ENCODE data around the gene ABCA4.
"Not testable (repeated sequence)": the region's sequence is repeated elsewhere in the genome, so short reads cannot be mapped to it uniquely, and the experiment has no call there.

The ABCA4 gene

DNA sequence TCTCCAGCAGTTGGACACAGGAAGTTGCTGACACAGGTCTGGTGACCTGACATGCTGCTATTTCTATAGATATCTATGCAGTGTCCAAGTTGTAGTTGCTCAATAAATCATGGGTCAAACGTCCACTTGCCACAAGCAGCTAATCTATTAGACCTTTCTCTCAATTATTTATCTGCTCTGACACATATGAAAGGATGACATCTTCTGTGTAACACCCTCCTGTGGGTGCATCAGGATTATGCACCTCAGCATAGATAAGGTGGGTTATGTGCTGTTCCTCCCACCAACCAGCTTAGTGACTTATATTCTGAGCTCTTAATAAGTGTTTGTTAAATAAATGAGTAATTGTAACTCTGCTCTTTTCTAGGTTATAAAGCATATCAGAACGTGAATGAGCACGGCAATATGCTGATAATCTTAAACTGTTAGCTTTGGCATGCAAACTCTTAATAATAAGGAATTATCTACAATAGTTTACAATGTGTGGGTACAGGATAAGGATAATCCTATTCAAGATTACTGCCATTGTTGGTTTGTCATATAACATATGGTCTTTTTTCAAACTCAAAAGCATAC is 121.0 kb downstream of the ABCA4 start:
- DNase-seq = no peak

DNA sequence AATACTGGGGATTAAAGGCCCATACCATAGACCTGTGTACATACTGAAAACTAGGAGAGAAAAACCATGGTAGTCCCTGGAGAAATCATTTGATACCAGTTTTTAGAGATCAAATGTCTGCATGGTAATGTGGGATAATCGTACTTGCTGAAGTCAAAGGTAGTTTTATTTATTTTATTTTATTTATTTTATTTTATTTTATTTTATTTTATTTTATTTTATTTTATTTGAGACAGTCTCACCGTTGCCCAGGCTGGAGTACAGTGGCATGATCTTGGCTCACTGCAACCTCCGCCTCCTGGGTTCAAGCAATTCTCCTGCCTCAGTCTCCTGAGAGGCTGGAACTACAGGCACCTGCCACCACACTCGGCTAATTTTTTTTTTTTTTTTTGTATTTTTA is 122.4 kb downstream of the ABCA4 start:
- not testable (repeated sequence) for DNase-seq

DNA sequence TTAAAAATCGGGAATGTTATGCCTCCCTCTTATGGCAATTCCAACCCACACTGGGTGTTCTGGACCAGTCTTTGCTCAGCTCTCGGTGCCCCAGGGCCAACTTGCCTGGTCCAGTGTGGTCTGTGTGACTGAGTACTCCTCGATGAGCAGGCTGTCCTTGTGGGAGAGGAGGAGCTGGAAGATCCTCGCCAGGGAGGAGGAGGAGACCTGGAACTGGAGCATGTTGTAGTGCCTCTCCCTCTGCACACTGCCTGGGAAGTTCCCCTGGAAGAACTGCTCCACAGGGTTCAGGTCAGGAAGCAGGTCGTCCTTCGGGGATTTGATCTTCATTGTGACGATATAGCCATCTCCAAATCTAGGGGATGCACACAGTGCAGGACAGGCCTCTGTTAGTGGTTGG is 123.2 kb downstream of the ABCA4 start:
- no peak for DNase-seq

DNA sequence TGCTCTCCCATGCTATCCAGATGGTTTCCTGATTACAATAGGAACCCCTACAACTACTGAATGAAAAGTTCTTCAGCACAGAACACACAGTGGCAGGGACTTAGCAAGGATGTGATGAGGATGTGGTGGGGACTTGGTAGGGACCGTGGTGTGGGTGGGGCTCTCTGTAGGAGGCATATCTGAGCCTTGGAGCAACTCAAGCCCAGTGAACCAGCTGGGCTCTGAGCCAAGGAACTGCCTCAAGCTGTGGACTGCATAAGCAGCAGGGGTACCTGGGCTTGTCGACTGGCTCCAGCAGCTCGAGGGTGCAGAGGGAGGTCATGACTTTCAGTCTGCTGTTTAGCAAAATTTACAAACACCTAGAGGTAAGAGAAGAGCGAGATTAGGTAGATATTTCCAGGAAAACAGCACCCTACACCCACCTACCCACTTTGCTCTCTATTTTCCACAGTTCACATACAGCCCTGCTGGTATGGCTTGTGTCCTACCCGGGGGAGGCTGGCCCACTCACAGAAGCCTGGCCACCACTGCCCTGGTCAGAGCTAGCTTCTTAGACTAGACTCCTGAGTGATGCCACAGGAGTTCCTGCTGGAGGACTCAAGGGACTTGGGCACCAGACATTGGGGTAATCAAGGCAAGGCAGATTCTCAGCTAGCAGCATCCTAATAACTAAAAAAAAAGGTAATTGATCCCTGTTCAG is 125.0 kb downstream of the ABCA4 start:
- no peak for DNase-seq

DNA sequence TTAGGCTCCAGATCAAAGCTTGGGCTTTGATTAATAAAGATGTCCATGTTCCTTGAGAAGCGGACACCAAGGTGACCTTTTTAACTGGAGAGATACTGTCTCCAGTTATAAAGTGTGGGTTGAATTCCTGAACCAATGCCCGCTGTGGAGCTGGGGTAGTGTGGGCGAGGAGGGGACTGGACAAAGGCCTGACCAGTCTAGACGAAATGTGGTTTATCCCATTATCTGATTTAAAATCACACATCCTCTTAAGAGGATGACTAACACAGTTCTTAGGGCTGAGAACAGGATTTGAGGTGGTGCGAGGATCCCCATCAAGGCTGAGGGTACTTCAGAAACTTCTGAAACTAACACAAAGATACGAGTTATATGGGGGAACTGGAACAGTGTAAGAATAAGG is 127.2 kb downstream of the ABCA4 start:
- no peak for DNase-seq

GRCh38 chr1:93992954-93993353 is 128.0 kb downstream of the ABCA4 start:
- no peak for DNase-seq

GRCh38 chr1:93992190-93992589 is 128.8 kb downstream of the ABCA4 start:
- no peak for DNase-seq

- no peak for DNase-seq
These were observed 129.7 kb downstream of the ABCA4 start for GRCh38 chr1:93991271-93991670.

DNA sequence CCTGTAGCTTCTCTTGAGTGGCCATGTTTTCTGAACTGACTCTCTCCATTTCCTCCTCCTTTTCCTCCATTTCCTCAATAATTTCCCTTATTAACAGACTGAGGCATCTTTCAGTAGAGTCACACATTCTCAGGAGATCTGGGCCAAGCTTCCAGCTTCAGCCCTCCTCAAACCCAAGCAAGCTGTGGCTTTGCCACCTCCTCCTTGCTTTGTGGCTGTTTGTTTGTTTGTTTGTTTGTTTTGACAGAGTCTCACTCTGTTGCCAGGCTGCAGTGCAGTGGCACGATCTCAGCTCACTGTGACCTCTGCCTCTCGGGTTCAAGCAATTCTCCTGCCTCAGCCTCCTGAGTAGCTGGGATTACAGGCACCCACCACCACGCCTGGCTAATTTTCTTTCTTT is 130.5 kb downstream of the ABCA4 start:
- not testable (repeated sequence) for DNase-seq

- DNase-seq = no peak
These were observed 130.9 kb downstream of the ABCA4 start for GRCh38 chr1:93990010-93990409.

DNA sequence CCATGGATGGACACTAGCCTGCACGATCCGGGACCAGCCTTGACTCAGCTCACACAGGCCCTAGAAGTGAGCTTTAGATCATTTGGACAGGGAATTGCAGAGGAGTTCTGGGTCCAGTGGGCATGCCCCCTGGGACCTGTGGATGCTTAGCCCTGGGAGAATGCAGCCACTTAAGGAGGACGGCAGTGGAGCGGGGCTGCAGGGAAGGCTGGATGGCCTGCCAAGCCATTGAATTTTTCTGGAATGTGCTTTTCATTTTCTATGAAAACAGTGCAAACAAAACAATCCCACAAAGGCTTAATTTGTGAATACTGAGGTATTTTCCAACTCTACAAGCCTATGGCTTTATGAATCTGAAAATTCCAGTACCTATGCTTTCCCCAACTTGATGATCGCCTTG is 131.3 kb downstream of the ABCA4 start:
- no peak for DNase-seq

GRCh38 chr1:93988634-93989350 is 132.2 kb downstream of the ABCA4 start:
- DNase-seq = peak; percentile 77

DNA sequence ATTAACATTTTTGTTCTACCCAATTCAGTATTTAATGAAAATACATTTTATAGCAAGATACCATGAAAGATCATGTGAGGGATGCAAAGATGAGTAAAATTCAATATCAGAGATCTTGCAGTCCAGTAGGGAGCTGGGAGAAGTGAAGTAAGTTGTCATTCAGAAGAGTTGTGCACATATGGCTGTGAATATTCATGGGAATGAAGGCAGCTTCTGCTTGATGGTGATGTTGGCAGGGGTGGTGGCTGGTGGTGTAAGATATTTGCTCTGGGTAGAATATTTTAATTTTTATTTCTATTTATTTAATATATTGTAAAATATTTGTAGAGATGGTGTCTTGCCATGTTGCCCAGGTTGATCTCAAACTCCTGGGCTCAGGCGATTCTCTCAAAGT is 139.7 kb downstream of the ABCA4 start:
- no peak for DNase-seq

DNA sequence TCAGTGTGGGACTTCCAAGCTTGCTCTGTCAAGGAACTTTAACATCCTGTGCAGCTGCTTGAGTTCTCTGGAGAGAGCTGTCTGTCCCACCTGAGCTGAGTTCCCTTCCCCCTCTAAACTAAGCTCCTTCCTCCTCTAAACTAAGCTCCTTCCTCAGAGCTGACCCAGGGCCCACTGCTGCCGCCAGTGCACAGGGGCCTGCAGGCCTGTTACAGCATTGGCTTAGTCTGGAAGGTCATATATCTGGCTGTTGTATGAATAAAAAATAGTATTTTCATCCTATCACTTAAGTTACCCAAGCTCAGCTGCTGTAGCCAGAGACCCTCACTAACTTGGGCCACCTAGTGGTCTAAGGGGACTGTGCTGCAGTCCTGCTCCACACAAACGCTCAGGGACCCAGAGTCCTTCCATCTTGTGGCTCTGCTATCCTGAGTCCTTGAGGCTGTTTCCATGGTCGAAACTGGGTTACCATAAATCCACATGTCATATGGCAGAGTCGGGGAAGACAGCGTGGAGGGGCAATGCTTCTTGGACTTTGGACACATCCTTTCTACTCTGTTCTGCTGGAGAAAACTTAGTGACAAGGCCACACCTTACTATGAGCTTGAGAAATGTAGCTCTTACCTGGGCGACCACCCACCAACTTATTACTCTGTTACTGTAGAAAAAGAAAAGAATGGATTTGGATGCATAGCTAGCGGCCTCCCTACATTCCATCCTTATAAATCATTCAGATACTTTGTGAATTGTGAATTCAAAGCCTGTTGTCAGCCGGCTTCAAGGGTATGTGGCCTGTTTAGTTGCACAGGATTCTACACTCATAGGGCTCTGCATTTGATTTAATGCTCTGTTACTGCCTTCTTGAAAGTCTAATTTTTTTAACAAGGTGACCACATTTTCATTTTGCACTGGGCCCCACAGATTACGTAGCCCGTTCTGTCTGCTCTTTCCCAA is 140.4 kb downstream of the ABCA4 start:
- DNase-seq = peak; percentile 60

- DNase-seq = peak; percentile 80
These were observed 141.1 kb downstream of the ABCA4 start for GRCh38 chr1:93979718-93980319.

- DNase-seq = no peak
These were observed 141.8 kb downstream of the ABCA4 start for GRCh38 chr1:93979040-93979717.

DNA sequence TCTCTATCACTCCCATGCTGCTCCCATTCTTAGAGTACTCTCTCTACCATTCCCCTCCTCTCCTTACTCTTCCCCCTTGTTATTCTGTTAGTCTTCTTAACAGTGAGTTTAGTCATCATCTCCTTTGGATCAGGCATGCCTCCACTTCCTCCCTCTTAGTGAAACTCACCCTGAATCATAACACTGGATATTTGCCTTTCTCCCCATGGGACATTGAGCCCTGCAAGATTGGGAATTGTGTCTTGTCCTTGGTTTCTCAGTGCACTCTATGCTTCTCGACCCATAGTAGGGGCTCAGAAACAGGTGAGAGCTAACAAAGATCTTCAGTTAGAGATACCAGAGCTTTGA is 143.4 kb downstream of the ABCA4 start:
- DNase-seq = peak; percentile 79

GRCh38 chr1:93976711-93977597 is 144.0 kb downstream of the ABCA4 start:
- no peak for DNase-seq

GRCh38 chr1:93976291-93976690 is 144.7 kb downstream of the ABCA4 start:
- DNase-seq = no peak

GRCh38 chr1:93972341-93972740 is 148.6 kb downstream of the ABCA4 start:
- DNase-seq = no peak

DNA sequence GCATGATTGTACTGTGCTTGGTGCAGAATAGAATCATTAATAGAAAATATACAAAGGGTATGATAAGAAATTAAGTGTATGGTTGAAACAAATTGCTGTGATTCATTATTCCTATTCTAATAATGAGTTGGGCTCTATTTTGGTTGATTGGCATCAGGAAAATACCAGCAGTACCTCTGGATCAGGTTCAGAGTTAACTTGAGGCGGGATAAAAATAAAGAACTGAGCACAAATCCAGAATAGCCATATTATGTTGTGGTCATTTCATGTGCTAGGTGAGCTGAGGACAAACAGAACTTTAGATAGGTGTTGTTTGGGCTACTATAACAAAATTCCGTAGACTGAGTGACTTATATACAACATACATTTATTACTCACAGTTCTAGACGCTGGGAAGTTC is 151.1 kb downstream of the ABCA4 start:
- DNase-seq = no peak

Measured in fibroblast of skin of right biceps (primary cell).